Trophoblast cell (in vitro differentiated cells and primary cell): Measurements from ENCODE around the gene GRID1.

Experiments
- DNase-seq, 2 donors: peaks; one replicate each; pipeline ENCODE4 v3.0.0-alpha.2; 2016
- H2AFZ ChIP-seq: 2 replicates; pipeline ENCODE4 v1.6.1; 2013; ENCODE audit warnings: low read length, moderate library complexity, mild to moderate bottlenecking; ENCODE audit not compliant: insufficient read depth, poor library complexity
- H2AK5ac ChIP-seq: 2 replicates; pipeline ENCODE4 v1.6.1; 2013; ENCODE audit warnings: mild to moderate bottlenecking, low read length
- H2BK120ac ChIP-seq: 2 replicates; pipeline ENCODE4 v1.6.1; 2013; ENCODE audit warnings: low read length, mild to moderate bottlenecking, moderate library complexity; ENCODE audit not compliant: insufficient read depth, poor library complexity
- H2BK12ac ChIP-seq: 2 replicates; pipeline ENCODE4 v1.6.1; 2013; ENCODE audit warnings: mild to moderate bottlenecking, low read length, moderate library complexity
- H2BK5ac ChIP-seq: 2 replicates; pipeline ENCODE4 v1.6.1; 2013; ENCODE audit warnings: low read length, low read depth, moderate library complexity, mild to moderate bottlenecking; ENCODE audit not compliant: poor library complexity
- H3K14ac ChIP-seq: 2 replicates; pipeline ENCODE4 v1.6.1; 2013; ENCODE audit warnings: mild to moderate bottlenecking, low read length
- H3K18ac ChIP-seq: 2 replicates; pipeline ENCODE4 v1.6.1; 2013; ENCODE audit warnings: mild to moderate bottlenecking, low read length
- H3K23ac ChIP-seq: 2 replicates; pipeline ENCODE4 v1.6.1; 2013; ENCODE audit warnings: low read length
- H3K27ac ChIP-seq: 2 replicates; pipeline ENCODE4 v1.5.1; 2013; ENCODE audit warnings: low read depth, mild to moderate bottlenecking, inconsistent platforms, low read length, moderate library complexity
- H3K27me3 ChIP-seq: 2 replicates; pipeline ENCODE4 v1.6.1; 2013; ENCODE audit warnings: inconsistent platforms, mild to moderate bottlenecking, low read length, moderate library complexity; ENCODE audit not compliant: insufficient read depth
- H3K36me3 ChIP-seq, 2 experiments: 1 replicate in 1 of 2; 2 replicates in 1 of 2; pipeline ENCODE4 v1.6.1; 2013; ENCODE audit warnings: low read length in 2 of 2, mild to moderate bottlenecking in 2 of 2, moderate library complexity in 1 of 2; ENCODE audit not compliant: insufficient read depth in 2 of 2, control insufficient read depth in 1 of 2
- H3K4ac ChIP-seq: 2 replicates; pipeline ENCODE4 v1.6.1; 2013; ENCODE audit warnings: low read depth, mild to moderate bottlenecking, low read length, moderate library complexity
- H3K4me1 ChIP-seq, 2 experiments: 1 replicate in 1 of 2; 2 replicates in 1 of 2; pipeline ENCODE4 v1.6.1; 2013; ENCODE audit warnings: low read length in 2 of 2, mild to moderate bottlenecking in 2 of 2, moderate library complexity in 1 of 2; ENCODE audit not compliant: insufficient read depth in 2 of 2, control insufficient read depth in 1 of 2
- H3K4me2 ChIP-seq: 2 replicates; pipeline ENCODE4 v1.6.1; 2013; ENCODE audit warnings: inconsistent platforms, mild to moderate bottlenecking, low read length, moderate library complexity
- H3K4me3 ChIP-seq: 2 replicates; pipeline ENCODE4 v1.5.1; 2013; ENCODE audit warnings: mild to moderate bottlenecking, low read depth, low read length, inconsistent platforms
- H3K79me1 ChIP-seq: one replicate; pipeline ENCODE4 v1.6.1; 2013; ENCODE audit warnings: low read length
- H3K79me2 ChIP-seq: 2 replicates; pipeline ENCODE4 v1.6.1; 2013; ENCODE audit warnings: low read length, mild to moderate bottlenecking; ENCODE audit not compliant: control insufficient read depth, insufficient read depth, poor library complexity
- H3K9ac ChIP-seq: 2 replicates; pipeline ENCODE4 v1.6.1; 2013; ENCODE audit warnings: mild to moderate bottlenecking, low read length
- H3K9me3 ChIP-seq: 2 replicates; pipeline ENCODE4 v1.6.1; 2013; ENCODE audit warnings: low read depth, mild to moderate bottlenecking, control low read depth, inconsistent platforms, low read length; ENCODE audit not compliant: insufficient read depth
- H4K12ac ChIP-seq: 2 replicates; pipeline ENCODE4 v1.6.1; 2013; ENCODE audit warnings: low read depth, mild to moderate bottlenecking, low read length, moderate library complexity
- H4K8ac ChIP-seq: 2 replicates; pipeline ENCODE4 v1.6.1; 2013; ENCODE audit warnings: low read depth, mild to moderate bottlenecking, low read length, moderate library complexity
- H4K91ac ChIP-seq: one replicate; pipeline ENCODE4 v1.6.1; 2013; ENCODE audit warnings: low read depth, mild to moderate bottlenecking, low read length, moderate library complexity
- WGBS: extraction: QIAGEN DNeasy Blood & Tissue Kit; methylation state at CpG from one replicate; pipeline ENCODE4 v1.1.7; 2013; ENCODE audit warnings: missing lambda C conversion rate; ENCODE audit not compliant: insufficient read length, insufficient coverage; ENCODE audit errors: extremely low coverage; 5-methylcytosine and 5-hydroxymethylcytosine counted together

Gene GRID1

GRCh38 chr10:86263907-86264306 lies 102.7 kb downstream of the GRID1 start:
- H4K8ac ChIP-seq: no peak overlapping the region
- H3K79me2 ChIP-seq: no peaks in the 10 kb centered on the region
- no peak overlapping the region for H3K4me3 ChIP-seq
- no peak overlapping the region for H3K9ac ChIP-seq
- no peak overlapping the region for H4K12ac ChIP-seq
- DNase-seq: no peak
- H4K91ac ChIP-seq: no peak overlapping the region
- no peak overlapping the region for H3K4me2 ChIP-seq
- no peak overlapping the region for H2AK5ac ChIP-seq
- H3K4ac ChIP-seq: no peak overlapping the region
- H3K18ac ChIP-seq: no peak overlapping the region
- whole genome bisulfite sequencing: no CpG with 5 or more reads among the region's 5 CpGs
- no peak overlapping the region for H2BK12ac ChIP-seq
- no peak overlapping the region for H3K23ac ChIP-seq
- no peak overlapping the region for H3K27ac ChIP-seq
- no peak overlapping the region for H2AFZ ChIP-seq
- no peaks in the 10 kb centered on the region for H3K27me3 ChIP-seq
- no peak overlapping the region for H3K14ac ChIP-seq
- no peaks in the 10 kb centered on the region for H3K79me1 ChIP-seq
- H3K9me3 ChIP-seq: peaks cover 4% of the 10 kb centered on the region
- H3K4me1 ChIP-seq: no peaks in the 10 kb centered on the region
- H2BK120ac ChIP-seq: no peak overlapping the region
- no peak overlapping the region for H2BK5ac ChIP-seq
- no peaks in the 10 kb centered on the region for H3K36me3 ChIP-seq

DNA sequence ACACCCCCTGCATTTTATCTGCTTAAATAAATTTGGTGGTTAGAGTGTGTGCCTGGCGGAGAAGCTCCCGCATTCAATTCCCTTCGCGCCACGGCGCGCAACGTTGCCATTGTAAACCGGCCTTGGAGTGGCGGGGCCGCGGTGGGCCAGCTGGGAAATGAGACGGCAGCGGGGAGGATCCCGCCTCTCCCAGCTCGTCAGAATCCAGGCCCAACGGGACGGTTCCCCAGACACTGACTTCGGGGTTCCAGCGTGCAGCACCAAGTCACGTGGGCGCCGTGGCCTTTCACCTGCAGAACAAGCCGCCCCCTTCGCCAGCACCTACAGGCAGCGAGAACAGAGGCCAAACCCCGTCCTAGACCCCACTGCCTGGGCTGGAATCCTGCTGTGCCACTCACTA lies 103.4 kb downstream of the GRID1 start:
- no peak overlapping the region for H4K91ac ChIP-seq
- H3K4me1 ChIP-seq: no peaks in the 10 kb centered on the region
- DNase-seq: no peak
- no peak overlapping the region for H3K23ac ChIP-seq
- H3K79me1 ChIP-seq: no peaks in the 10 kb centered on the region
- H3K4ac ChIP-seq: no peak overlapping the region
- no peak overlapping the region for H2AK5ac ChIP-seq
- no peaks in the 10 kb centered on the region for H3K27me3 ChIP-seq
- no peak overlapping the region for H4K12ac ChIP-seq
- H4K8ac ChIP-seq: no peak overlapping the region
- no peak overlapping the region for H2BK12ac ChIP-seq
- no peak overlapping the region for H2BK5ac ChIP-seq
- no peak overlapping the region for H3K4me2 ChIP-seq
- H3K9ac ChIP-seq: no peak overlapping the region
- no peak overlapping the region for H2AFZ ChIP-seq
- no peaks in the 10 kb centered on the region for H3K36me3 ChIP-seq
- no peaks in the 10 kb centered on the region for H3K79me2 ChIP-seq
- H3K14ac ChIP-seq: no peak overlapping the region
- H3K27ac ChIP-seq: no peak overlapping the region
- no peak overlapping the region for H3K18ac ChIP-seq
- no peak overlapping the region for H2BK120ac ChIP-seq
- WGBS: no CpG with 5 or more reads among the region's 27 CpGs
- no peak overlapping the region for H3K4me3 ChIP-seq
- peaks cover 2% of the 10 kb centered on the region for H3K9me3 ChIP-seq

- no CpG with 5 or more reads among the region's 29 CpGs for WGBS
- H2AK5ac ChIP-seq: no peak overlapping the region
Observed at GRCh38 chr10:86262688-86263181, 103.9 kb downstream of the GRID1 start.

GRCh38 chr10:86261941-86262687 lies 104.5 kb downstream of the GRID1 start:
- H3K4ac ChIP-seq: no peak overlapping the region
- H2BK12ac ChIP-seq: no peak overlapping the region
- no peak overlapping the region for H3K23ac ChIP-seq
- no peak overlapping the region for H2BK5ac ChIP-seq
- H3K36me3 ChIP-seq: no peaks in the 10 kb centered on the region
- no peaks in the 10 kb centered on the region for H3K27me3 ChIP-seq
- H3K18ac ChIP-seq: no peak overlapping the region
- H3K79me2 ChIP-seq: no peaks in the 10 kb centered on the region
- no peak overlapping the region for H3K14ac ChIP-seq
- peaks cover 2% of the 10 kb centered on the region for H3K9me3 ChIP-seq
- H3K27ac ChIP-seq: no peak overlapping the region
- no peak overlapping the region for H4K8ac ChIP-seq
- H4K12ac ChIP-seq: no peak overlapping the region
- DNase-seq: peak in 1 of 2 donors; percentile 28
- no peaks in the 10 kb centered on the region for H3K4me1 ChIP-seq
- WGBS: no CpG with 5 or more reads among the region's 14 CpGs
- no peak overlapping the region for H2BK120ac ChIP-seq
- H4K91ac ChIP-seq: no peak overlapping the region
- H2AK5ac ChIP-seq: no peak overlapping the region
- no peak overlapping the region for H2AFZ ChIP-seq
- no peak overlapping the region for H3K9ac ChIP-seq
- H3K79me1 ChIP-seq: no peaks in the 10 kb centered on the region
- no peak overlapping the region for H3K4me3 ChIP-seq
- H3K4me2 ChIP-seq: no peak overlapping the region

More at GRCh38 chr10:86262688-86263181, 103.9 kb downstream of the GRID1 start:
- H3K4me1 ChIP-seq: no peaks in the 10 kb centered on the region
- no peak overlapping the region for H4K91ac ChIP-seq
- H2BK5ac ChIP-seq: no peak overlapping the region
- no peak overlapping the region for H3K23ac ChIP-seq
- H3K18ac ChIP-seq: no peak overlapping the region
- H4K8ac ChIP-seq: no peak overlapping the region
- H3K9me3 ChIP-seq: peaks cover 2% of the 10 kb centered on the region
- H2AFZ ChIP-seq: no peak overlapping the region
- H3K79me1 ChIP-seq: no peaks in the 10 kb centered on the region
- H3K14ac ChIP-seq: no peak overlapping the region
- no peak overlapping the region for H3K4ac ChIP-seq
- no peak overlapping the region for H3K9ac ChIP-seq
- no peak overlapping the region for H2BK12ac ChIP-seq
- H3K27ac ChIP-seq: no peak overlapping the region
- H3K79me2 ChIP-seq: no peaks in the 10 kb centered on the region
- no peaks in the 10 kb centered on the region for H3K27me3 ChIP-seq
- no peak overlapping the region for H2BK120ac ChIP-seq
- no peak for DNase-seq
- no peaks in the 10 kb centered on the region for H3K36me3 ChIP-seq
- no peak overlapping the region for H4K12ac ChIP-seq
- no peak overlapping the region for H3K4me2 ChIP-seq
- H3K4me3 ChIP-seq: no peak overlapping the region
